Skin epidermis (tissue), 12 donors: ENCODE results near the gene IGF2R.
"Not testable (repeated sequence)": the region's sequence is repeated elsewhere in the genome, so short reads cannot be mapped to it uniquely, and the experiment has no call there.

Experiments
- H3K27ac ChIP-seq, 21 experiments: fragments of 200-600 bp; sonication (generic) in 11 of 21; one replicate each; pipeline ENCODE4 v1.5.0; 2020; ENCODE audit warnings: mild to moderate bottlenecking in 3 of 21, inconsistent platforms in 2 of 21, moderate library complexity in 2 of 21
- H3K4me3 ChIP-seq, 7 experiments: fragments of 200-600 bp; sonication (generic) in 2 of 7; one replicate each; pipeline ENCODE4 v1.5.0; 2020; ENCODE audit warnings: inconsistent platforms in 2 of 7, mild to moderate bottlenecking in 2 of 7, moderate library complexity in 1 of 7

Gene IGF2R

DNA sequence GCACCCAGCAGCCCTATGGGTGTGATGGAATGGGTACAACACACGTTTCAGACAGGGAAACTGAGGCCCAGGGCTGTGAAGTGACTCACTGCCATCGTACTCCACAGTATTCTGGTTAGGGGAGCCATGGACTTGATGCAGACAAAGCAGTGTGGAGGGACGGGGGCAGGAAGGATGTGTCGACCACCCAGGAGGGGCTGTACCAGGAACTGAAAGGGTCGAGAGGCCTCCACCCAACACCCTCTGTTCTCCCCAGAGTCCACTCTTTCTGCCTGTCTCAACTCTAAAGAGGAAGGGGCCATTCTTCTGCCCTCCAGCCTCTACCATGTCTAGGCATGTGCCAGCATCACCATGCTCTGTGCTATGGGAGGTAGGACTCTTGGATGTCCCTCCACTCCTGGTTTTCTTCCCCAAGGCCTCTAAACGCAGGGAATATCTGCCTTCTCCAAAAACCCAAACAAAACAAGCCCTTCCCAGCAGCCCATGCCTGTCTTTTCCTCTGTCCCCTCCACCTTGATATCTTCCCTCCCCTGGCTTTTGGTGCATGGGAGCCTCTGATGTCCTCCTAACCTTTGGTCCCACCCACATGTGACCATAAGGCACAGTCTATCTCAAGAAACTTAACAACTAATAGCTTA is 160.1 kb downstream of the IGF2R start:
- H3K4me3 ChIP-seq, result no peak overlapping the region
- H3K27ac ChIP-seq, result no peak overlapping the region

- H3K27ac ChIP-seq, result no peak overlapping the region
Measured at GRCh38 chr6:160129881-160130615, 161.2 kb downstream of the IGF2R start.

GRCh38 chr6:160130729-160131484 is 162.0 kb downstream of the IGF2R start:
- no peak overlapping the region for H3K4me3 ChIP-seq
- no peak overlapping the region for H3K27ac ChIP-seq

More at GRCh38 chr6:160129881-160130615, 161.2 kb downstream of the IGF2R start:
- no peak overlapping the region for H3K4me3 ChIP-seq

DNA sequence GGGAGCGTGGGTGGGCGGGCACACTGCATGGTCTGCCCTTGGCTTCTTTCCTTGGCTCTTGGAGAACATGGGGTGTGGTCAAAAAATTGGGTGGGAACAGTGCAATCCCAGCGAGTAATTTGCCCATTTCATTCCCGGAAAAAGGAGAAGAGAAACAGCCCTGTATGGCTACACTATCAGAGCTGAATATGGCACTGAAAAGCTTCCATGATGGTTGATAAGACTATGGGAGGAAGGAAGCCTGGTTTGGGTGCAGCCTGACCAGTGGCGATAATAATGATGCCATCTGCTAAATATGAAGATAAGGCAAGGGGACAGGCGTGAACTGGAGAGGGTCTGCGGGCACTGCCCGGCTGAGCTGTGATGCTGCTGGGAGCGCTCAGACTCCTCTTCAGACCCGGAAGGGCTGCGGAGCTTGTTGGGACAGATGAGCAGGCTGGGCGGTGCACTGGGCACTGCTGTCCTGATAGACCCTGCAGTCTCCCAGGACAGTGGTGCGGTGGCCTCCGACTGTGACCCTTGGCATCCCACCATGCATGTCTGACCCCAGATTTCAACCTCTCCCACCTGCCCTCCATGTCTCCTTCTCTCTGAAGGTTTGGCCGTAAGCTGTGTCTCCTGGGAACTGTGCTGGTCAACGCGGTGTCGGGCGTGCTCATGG is 162.9 kb downstream of the IGF2R start:
- Histone ChIP-seq H3K27ac (no peak overlapping the region), H3K4me3 (no peak overlapping the region)

GRCh38 chr6:160132297-160132637 is 163.4 kb downstream of the IGF2R start:
- no peak overlapping the region for H3K27ac ChIP-seq
- no peak overlapping the region for H3K4me3 ChIP-seq

- no peak overlapping the region for H3K4me3 ChIP-seq
- H3K27ac ChIP-seq, result no peak overlapping the region
Measured at GRCh38 chr6:160132776-160133338, 164.0 kb downstream of the IGF2R start.

DNA sequence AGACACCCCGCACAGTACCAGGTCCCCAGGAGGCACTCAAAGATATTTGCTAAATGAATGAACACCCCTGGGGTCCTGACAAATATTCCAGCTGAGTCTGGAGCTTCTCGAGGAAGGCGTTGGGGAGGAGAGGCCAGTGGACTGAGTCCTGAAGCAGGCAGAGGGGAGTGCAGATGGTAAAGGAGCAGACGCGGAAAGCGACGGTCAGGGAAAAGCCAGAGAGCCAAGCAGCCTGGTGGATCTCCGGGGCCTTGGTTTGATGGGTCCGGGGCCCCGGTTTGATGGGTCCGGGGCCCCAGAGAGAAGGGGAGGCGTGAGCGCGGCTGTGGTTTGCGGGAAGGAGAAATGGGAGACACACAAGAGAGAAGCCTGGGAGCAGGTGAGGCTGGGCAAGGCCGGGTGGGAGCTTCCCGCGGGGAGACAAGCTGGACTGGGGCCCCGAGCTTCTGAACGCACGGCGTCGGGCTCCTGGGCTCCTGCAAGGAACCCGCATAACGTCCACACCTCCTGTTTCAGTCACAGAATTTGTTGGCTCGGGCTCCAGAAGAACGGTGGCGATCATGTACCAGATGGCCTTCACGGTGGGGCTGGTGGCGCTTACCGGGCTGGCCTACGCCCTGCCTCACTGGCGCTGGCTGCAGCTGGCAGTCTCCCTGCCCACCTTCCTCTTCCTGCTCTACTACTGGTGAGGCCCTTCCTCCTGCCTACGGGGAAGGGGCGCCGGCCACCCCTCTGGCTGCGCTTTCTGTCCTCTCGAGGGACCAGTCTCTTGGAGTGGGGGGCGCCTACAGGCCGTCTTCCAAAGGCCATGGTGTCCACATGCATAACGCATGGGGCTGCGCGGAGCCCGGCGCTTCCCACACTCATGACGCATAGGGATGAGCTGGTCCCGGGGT is 164.8 kb downstream of the IGF2R start:
- Histone ChIP-seq H3K27ac (no peak overlapping the region), H3K4me3 (no peak overlapping the region)

DNA sequence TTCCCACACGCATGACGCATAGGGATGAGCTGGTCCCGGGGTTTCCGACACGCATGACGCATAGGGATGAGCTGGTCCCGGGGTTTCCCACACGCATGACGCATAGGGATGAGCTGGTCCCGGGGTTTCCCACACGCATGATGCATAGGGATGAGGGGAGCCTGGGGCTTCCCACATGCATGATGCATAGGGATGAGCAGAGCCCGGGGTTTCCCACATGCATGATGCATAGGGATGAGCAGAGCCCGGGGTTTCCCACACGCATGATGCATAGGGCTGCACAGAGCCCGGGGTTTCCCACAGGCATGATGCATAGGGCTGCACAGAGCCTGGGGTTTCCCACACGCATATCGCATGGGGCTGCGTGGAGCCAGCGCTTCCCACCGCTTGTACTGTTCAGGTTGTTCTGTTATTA is 165.5 kb downstream of the IGF2R start:
- not testable (repeated sequence) for H3K27ac ChIP-seq, H3K4me3 ChIP-seq

DNA sequence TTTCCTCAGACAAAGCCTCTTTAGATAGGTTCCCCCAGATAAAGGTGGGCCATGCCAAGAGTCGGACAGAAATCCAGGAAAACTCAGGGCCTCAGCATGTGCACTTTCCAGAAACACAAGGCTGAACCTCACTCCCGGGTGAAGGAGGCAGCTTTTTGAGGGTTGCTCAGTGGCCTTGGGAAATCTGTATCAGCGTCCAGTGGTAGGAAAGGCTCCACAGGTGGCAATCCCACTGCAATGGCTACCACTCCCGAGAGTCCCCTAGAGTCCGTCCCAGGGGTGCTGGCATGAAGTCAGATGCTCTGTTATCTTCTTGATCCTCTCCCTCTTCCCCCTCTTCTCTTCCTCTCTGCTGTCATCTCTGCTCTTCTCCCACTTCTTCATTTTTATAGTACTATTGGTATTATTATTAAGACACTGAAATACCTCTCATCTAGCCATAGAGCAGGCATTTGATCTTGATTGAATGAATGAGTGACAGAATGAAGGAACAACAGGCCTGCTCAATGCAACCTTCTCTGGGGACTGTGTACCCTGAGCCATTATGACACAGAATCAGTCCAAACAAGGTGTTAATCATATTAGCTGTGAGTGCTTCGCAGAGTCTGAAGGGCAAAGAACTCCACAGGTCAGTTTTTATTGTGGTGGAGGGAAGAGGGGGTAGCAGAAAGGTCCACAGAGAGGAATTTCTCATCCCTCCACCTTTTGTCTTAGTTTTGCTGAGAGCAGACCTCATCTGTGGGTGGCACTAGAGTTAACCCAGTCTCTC is 166.1 kb downstream of the IGF2R start:
- H3K4me3 ChIP-seq, result no peak overlapping the region
- no peak overlapping the region for H3K27ac ChIP-seq

DNA sequence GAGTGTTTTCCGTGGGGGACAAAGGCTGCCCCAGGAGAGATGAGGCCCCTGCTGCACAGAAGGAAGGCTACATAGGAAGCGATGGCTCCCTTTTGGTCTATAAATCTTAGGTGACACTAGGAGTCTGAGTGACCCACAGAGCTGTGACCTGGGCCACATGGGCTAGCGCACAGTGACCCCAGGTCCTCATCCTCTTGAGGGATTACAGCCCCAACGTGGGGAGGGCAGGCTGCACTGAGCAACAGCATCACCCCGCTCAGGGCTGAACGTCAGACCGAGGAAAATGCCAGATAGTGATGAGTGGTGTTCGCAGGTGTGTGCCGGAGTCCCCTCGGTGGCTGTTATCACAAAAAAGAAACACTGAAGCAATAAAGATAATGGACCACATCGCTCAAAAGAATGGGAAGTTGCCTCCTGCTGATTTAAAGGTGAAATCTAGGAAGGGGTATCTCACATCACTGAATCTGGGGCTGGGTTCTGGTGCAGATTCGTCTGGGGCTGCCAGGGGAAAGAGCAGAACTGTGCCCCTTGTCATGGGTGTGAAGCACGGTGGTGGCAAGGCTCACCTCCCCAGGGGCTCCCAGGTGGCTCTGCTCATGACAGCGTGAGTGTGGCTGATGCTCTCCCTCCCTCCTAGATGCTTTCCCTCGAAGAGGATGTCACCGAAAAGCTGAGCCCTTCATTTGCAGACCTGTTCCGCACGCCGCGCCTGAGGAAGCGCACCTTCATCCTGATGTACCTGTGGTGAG is 167.2 kb downstream of the IGF2R start:
- no peak overlapping the region for H3K27ac ChIP-seq
- no peak overlapping the region for H3K4me3 ChIP-seq

DNA sequence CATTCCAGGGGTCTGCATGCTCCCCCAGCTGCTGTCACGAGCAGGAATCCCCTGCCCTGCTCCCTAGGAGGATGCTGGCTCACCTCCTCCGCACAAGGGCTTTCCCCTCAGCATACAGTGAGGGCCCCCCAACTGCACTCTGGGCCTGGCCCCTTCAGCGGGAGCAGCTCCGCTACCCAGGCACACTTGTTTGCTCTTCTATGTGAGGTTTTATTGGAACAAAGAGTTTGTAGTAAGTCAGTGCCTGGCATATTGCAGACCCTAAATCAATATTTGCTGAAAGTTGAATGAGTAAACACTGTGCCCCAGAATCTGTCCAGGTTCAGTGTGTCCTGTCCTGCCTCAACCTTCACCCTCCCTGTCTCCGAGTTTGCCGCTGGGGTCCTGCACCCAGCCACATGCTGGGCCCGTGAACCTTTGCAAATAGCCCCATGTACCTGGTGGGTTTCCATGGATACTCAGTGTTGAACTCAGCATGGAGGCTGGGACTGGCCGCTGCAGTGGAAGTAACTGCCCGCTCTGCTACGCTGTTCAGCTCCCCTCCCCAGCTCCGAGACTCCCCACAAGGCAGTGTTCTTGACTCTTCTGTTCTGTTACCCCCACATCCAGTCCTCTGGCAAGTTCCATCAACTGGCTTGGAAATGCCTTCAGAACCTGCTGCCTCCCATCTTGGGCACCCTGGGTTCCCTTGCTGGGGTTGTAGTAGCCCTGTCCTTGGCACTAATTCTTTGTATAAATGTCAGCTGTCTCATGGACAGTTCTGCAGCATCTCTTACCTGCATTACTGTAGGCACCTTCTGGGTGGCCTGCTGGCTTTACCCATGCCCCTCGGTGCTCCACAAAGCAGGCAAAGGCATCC is 168.5 kb downstream of the IGF2R start:
- H3K27ac ChIP-seq, result no peak overlapping the region
- no peak overlapping the region for H3K4me3 ChIP-seq

DNA sequence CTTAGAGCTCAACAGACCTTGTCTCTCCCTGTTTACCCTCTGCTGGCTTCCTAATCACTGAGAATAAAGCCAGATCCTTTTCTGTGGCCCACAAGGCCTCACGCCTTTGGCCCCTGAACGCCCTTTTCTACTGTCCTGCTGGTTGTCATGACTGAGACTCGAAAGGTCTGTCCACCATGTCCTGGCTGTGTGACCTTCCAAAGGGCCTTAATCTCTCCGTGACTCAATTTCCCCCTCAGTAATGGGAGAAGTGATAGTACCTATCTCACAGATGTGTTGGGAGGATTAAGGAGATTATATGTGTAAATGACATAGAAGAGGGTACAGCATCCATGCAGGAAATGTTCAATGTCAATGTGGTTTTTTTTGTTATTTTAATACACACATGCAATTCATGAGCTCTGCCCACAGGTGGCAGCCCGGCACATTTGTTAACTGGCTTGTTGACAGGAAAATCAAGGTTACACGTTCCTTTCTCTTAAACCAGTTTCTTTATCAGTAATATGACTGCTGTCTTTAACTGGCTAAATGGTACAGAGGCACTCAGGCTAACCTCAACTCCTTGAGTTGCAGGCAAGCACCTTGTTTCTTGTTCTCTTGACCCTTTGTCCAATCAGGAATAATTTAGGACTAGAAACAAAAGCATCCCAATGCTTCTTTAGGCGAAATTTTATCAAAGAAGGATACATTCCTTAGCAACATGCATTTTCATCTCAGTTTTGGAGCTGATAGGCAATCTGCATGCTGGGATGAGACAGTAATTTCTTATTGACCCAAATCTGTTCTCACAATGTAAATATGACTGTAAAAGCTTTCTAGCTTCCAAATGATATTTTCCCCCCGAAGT is 169.3 kb downstream of the IGF2R start:
- Histone ChIP-seq H3K4me3 (no peak overlapping the region), H3K27ac (no peak overlapping the region)

DNA sequence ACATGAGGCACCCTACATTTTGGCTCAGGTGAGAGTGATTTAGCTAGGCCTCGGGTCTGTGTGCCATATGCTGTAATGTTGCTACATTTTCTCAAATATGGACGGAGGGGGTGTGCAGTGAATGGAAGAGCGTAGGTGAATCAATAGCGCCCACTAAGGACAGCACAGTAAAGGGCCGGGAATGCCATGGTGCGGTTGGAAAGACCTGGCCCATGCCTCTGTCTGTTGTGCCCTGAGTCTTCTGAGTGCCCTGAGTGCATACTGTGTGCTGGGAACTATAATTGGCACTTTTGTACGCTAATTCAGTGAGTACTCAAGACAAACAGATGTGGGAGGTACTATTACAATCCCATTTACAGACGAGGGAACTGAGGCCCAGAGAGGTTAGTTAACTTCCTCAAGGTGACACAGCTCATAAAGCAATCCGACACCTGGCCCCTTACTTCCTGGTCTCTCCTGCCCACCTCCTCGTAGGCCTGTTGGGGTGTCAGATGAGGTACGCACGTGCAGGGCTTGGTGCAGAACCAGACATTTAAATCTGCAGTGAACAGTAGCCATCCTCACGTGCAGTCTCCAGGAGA is 170.0 kb downstream of the IGF2R start:
- Histone ChIP-seq H3K27ac (no peak overlapping the region), H3K4me3 (no peak overlapping the region)

DNA sequence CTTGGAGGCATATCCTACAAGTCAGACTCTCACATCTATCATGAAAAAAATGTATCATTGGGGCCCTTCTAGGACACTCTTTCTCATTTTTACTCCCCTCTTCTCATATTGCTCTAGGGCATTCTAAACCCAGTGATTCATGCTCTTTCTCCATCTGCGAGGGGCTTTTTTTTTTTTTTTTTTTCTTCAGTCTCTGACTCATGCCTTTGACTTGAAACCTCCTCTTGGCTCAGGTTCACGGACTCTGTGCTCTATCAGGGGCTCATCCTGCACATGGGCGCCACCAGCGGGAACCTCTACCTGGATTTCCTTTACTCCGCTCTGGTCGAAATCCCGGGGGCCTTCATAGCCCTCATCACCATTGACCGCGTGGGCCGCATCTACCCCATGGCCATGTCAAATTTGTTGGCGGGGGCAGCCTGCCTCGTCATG is 170.6 kb downstream of the IGF2R start:
- Histone ChIP-seq H3K4me3 (no peak overlapping the region), H3K27ac (no peak overlapping the region)

- not testable (repeated sequence) for H3K4me3 ChIP-seq, H3K27ac ChIP-seq
Measured at GRCh38 chr6:160140493-160140892, 171.6 kb downstream of the IGF2R start.
